Measurements from ENCODE around the gene PARVB.

Gene PARVB

GRCh38 chr22:44175676-44176075 is 151.6 kb downstream of the PARVB start:
- CTCF ChIA-PET = no interaction called here
- no peaks in the 10 kb centered on the region for H3K9me3 ChIP-seq (ENCODE audit: control insufficient read depth, insufficient read depth, low read depth, low read length)
- no peak overlapping the region for H3K4me3 ChIP-seq (ENCODE audit: low read depth, low read length)
- POLR2A ChIA-PET = no interaction called here
- H3K36me3 ChIP-seq (ENCODE audit: control insufficient read depth in 2 of 2, insufficient read depth in 1 of 2, low read length in 2 of 2) = no peaks in the 10 kb centered on the region
- H3K27ac ChIP-seq (ENCODE audit: extremely low read depth, low read depth, low read length) = no peak overlapping the region
- TF ChIP-seq ZNF555 (tag by site-specific recombination; conservative IDR thresholded peaks at IDR 0.05) = no peak
- TF ChIP-seq ZNF266 (tag by site-specific recombination; IDR thresholded peaks at IDR 0.05; ENCODE audit: low read depth) = no peak
- TF ChIP-seq ZNF112 (tag by site-specific recombination; IDR thresholded peaks at IDR 0.05) = no peak
- no peak for TF ChIP-seq ZSCAN30 (tag by site-specific recombination; IDR thresholded peaks at IDR 0.05)
- no peak for TF ChIP-seq ZNF560 (tag by site-specific recombination; IDR thresholded peaks at IDR 0.05; ENCODE audit: borderline replicate concordance)
- no peak for TF ChIP-seq ZNF274 (IDR thresholded peaks at IDR 0.05; ENCODE audit: low read length)
- TF ChIP-seq ZNF274 (tag by site-specific recombination; IDR thresholded peaks at IDR 0.05; ENCODE audit: borderline replicate concordance) = no peak
- peaks cover 11% of the 10 kb centered on the region for H3K4me1 ChIP-seq (ENCODE audit: control insufficient read depth, insufficient read depth, low read length)

DNA sequence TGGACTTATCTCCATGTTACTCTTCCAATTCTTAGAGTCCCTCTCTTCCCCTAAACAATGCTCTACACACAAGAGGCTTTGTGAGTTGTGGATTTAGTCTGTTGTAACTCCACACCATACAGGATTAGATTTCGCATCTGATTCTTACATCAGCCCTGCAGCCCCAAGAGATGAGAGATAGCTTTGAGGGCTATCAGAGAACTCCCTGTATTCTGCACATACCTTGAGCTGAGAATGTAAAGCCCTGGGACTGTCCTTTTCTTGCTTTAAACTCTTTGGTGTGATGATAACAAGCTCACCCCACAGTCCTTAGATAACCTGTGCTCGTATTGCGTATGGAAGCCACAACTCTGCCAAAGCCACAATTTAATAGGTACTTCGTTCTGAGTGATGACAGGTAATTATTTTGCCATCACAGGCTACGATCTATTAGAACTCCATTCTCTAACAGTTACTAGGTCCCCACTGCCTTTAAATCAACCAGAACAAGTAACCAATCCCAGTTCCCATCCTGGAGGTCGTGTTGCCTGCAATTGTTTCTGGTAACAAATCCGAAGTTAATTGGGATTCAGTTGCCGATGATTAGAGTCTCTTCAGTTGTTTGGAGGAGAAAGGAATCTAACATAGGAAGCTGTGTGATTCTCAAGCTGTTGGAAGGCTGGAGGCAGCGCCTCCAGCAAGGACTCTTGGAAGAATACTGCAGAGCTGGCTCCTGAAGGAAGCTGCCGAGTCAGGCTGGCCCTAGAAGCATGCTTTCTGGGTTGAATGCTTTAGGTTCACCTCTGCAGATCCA is 155.3 kb downstream of the PARVB start:
- Histone ChIP-seq H3K36me3 (ENCODE audit: control insufficient read depth in 2 of 2, insufficient read depth in 1 of 2, low read length in 2 of 2) (no peaks in the 10 kb centered on the region), H3K4me3 (ENCODE audit: low read depth, low read length) (no peak overlapping the region), H3K4me1 (ENCODE audit: control insufficient read depth, insufficient read depth, low read length) (peaks cover 7% of the 10 kb centered on the region), H3K27ac (ENCODE audit: extremely low read depth, low read depth, low read length) (no peak overlapping the region), H3K9me3 (ENCODE audit: control insufficient read depth, insufficient read depth, low read depth, low read length) (no peaks in the 10 kb centered on the region)
- POLR2A ChIA-PET = no interaction called here
- CTCF ChIA-PET = interaction anchor here (0.6 to 2.0 kb wide), 5 partner anchors 10 to 400 kb away, joined by 3 to 6 read pairs (median 4); no protein-coding TSS in a partner anchor
- TF ChIP-seq SP7 (tag by site-specific recombination; IDR thresholded peaks at IDR 0.05) = peak; percentile 64
- TF ChIP-seq ZNF391 (tag by site-specific recombination; IDR thresholded peaks at IDR 0.05; ENCODE audit: borderline replicate concordance, low read depth) = no peak
- TF ChIP-seq ZNF239 (tag by site-specific recombination; IDR thresholded peaks at IDR 0.05) = no peak
- peak; percentile 95 for TF ChIP-seq PRDM4 (tag by site-specific recombination; IDR thresholded peaks at IDR 0.05)
- no peak for TF ChIP-seq PBX3 (CRISPR knock-in tag; IDR thresholded peaks at IDR 0.05)
- no peak for TF ChIP-seq SCRT2 (tag by site-specific recombination; IDR thresholded peaks at IDR 0.05)
- TF ChIP-seq ZBTB17 (tag by site-specific recombination; IDR thresholded peaks at IDR 0.05) = peak; percentile 47
- no peak for TF ChIP-seq ZNF174 (tag by site-specific recombination; IDR thresholded peaks at IDR 0.05)
- TF ChIP-seq PRDM10 (tag by site-specific recombination; IDR thresholded peaks at IDR 0.05) = 0 out of 2 replicates have a peak, but pooled peaks have one; percentile 15
- TF ChIP-seq, protein P1, sequence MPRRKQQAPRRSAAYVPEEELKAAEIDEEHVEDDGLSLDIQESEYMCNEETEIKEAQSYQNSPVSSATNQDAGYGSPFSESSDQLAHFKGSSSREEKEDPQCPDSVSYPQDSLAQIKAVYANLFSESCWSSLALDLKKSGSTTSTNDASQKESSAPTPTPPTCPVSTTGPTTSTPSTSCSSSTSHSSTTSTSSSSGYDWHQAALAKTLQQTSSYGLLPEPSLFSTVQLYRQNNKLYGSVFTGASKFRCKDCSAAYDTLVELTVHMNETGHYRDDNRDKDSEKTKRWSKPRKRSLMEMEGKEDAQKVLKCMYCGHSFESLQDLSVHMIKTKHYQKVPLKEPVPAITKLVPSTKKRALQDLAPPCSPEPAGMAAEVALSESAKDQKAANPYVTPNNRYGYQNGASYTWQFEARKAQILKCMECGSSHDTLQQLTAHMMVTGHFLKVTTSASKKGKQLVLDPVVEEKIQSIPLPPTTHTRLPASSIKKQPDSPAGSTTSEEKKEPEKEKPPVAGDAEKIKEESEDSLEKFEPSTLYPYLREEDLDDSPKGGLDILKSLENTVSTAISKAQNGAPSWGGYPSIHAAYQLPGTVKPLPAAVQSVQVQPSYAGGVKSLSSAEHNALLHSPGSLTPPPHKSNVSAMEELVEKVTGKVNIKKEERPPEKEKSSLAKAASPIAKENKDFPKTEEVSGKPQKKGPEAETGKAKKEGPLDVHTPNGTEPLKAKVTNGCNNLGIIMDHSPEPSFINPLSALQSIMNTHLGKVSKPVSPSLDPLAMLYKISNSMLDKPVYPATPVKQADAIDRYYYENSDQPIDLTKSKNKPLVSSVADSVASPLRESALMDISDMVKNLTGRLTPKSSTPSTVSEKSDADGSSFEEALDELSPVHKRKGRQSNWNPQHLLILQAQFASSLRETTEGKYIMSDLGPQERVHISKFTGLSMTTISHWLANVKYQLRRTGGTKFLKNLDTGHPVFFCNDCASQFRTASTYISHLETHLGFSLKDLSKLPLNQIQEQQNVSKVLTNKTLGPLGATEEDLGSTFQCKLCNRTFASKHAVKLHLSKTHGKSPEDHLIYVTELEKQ (tag by site-specific recombination; IDR thresholded peaks at IDR 0.05; ENCODE audit: borderline replicate concordance) = 0 out of 2 replicates have a peak, but pooled peaks have one; percentile 14
- peak; percentile 42; the same call in 1 of the 2 replicates for TF ChIP-seq GLIS1 (tag by site-specific recombination; IDR thresholded peaks at IDR 0.05)
- peak; percentile 79 for TF ChIP-seq FEZF1 (tag by site-specific recombination; IDR thresholded peaks at IDR 0.05)
- no peak for TF ChIP-seq ZNF366 (tag by site-specific recombination; conservative IDR thresholded peaks at IDR 0.05)
- TF ChIP-seq ZNF629 (tag by site-specific recombination; IDR thresholded peaks at IDR 0.05) = no peak
- TF ChIP-seq KLF17 (tag by site-specific recombination; IDR thresholded peaks at IDR 0.05) = no peak

Measured in HEK293 (cell line).